SK-N-DZ (cell line): ENCODE data around the gene FXYD2.

Experiments used
- DNase-seq: peaks from one replicate; pipeline ENCODE4 v3.0.0-alpha.2; 2015; ENCODE audit warnings: low spot score

Gene FXYD2

DNA sequence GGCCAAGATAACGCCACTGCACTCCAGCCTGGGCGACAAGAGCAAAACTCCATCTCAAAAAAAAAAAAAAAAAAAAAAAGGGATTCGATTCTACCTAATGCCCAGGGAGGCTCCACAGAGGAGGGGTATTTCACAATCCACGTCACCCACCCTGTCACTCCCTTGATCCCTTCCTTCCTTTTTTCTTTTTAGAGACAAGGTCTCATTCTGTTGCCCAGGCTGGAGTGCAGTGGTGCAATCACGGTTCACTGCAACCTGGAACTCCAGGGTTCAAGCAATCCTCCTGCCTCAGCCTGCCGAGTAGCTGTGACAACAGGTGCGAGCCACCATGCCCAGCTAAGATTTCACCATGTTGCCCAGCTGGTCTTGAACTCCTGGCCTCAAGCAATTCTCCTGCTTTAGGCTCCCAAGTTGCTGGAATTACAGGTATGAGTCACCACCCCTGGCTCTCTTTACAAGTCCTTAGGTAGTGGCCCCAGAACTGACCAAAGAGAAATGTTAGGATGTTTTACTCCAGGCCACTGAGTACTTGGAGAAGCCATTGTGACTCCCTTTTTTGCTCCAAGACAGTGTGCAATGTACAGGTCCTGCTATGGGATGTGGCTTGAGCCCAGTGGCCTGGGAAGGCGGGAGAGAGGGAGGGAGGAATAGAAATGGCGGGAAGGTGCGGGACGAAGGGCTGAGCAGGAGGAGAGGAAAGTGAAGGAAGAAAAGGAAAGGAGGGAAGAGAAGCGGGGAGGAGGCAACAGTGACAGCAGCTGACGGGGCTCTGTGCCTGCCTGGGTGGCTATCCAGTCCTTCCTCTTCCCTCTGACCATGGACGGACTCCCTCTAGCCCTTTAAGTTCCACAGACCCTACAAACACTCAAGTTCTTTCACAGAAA is 11.8 kb upstream of the FXYD2 start:
- DNase-seq, result no peak

GRCh38 chr11:117835576-117835975 is 11.0 kb upstream of the FXYD2 start:
- no peak for DNase-seq

GRCh38 chr11:117834838-117835443 is 10.4 kb upstream of the FXYD2 start:
- no peak for DNase-seq

DNA sequence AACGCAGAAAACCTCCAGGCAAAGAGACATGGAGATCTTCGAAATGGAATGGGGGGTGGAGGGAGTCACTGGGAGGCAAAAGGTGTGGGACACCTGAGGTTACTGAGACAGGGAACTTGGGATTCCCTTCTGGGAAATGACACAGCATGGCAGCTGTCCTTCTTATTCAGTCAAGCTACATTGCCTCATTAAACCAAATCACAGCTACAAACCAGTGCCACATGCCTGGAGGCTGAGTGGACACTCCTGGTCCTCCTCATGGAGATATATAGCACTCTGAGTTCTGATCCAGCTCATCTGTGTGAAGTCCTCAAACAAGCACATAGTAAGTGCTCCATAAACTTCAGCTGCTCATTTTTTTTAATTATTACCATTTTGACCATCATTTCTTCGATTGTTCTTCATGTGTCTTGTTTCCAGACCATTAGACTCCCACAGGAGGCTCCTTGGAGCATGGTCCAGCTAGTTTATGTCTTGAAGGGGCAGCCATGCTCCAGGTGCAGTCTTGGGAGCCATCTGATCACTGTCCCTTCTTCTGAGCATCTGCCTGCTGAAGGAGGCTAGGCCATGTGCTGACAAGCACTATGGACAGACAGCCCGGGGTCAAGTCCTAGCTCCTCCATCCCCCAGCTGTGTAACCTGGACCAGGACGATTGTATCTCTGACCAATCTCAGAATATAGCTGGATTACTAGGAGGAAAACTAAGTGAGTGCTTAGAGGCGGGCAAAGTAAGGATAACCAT is 9.7 kb upstream of the FXYD2 start:
- DNase-seq, result no peak

- DNase-seq, result no peak
Observed at GRCh38 chr11:117833401-117833891, 8.9 kb upstream of the FXYD2 start.

GRCh38 chr11:117832511-117832910 is 8.0 kb upstream of the FXYD2 start:
- no peak for DNase-seq

DNA sequence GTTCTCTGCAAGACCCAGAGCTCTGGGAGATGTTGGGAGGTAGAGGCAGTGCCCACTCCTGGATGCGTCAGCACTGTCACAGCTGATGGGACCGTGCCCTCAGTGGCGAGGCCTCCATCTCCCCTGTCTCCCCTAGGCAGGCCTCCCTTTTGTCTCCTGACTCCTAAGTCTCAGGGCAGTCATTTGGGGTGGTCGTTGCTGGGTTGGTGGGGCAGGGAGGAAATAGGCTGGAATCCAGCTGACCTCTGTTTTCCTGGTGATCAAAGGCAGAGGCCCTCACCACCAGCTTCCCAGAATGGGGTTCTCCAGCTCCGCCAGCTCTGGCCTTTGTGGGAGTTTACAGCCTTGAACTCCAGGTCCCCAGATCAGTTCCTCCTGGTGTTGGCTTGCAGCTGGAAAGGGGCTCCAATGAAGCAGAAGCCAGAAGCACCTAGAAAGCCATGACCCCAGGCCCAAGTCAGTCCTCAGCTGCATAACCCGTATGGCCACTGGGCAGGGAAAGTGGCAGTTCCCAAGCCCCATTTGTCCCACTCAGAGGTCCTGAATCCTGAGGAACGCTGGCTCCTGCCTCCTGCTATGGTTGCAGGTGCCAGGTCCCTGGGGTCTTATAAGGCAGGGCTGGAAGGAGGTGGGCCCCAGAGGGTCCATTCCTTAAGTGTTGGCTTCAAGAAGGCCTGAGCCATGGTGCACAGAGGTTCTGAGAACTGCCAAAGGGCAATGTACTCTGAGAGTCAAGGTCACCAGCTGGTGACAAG is 7.3 kb upstream of the FXYD2 start:
- no peak for DNase-seq

- no peak for DNase-seq
Observed at GRCh38 chr11:117830674-117831351, 6.3 kb upstream of the FXYD2 start.

DNA sequence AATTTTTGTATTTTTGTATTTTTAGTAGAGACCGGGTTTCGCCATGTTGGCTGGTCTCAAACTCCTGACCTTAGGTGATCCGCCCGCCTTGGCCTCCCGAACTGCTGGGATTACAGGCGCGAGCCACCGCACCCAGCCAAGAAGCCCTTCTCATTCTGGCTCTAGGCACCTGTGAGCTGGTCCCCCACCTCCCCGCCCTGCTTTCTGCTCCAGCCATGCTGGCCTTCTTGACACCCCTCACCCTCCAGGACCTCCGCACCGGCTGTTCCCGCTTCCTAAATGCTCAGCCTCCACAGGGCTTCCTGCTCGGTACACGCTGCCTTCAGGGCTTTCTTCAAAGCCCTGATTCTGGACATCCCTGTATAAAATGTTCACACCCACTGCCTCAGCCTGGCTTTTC is 5.5 kb upstream of the FXYD2 start:
- DNase-seq, result no peak

DNA sequence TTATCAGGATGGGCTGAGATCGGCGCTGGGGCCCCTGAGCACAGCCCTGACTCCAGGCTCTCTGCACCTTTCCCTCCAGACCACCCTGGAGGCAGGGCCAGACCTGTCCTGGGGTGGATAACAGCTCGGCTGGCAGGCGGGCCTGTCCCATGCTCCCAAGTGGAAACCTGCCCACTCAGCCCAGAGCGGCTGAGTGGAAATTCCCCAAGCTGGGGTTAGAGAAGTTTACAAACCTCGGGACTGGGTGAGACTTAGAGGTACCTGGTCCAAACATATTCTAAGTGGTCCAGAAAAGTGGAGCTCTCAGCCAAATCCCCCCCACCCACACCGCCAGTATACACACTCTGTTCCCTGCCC is 4.8 kb upstream of the FXYD2 start:
- no peak for DNase-seq

- no peak for DNase-seq
Observed at GRCh38 chr11:117828611-117829368, 4.2 kb upstream of the FXYD2 start.

DNA sequence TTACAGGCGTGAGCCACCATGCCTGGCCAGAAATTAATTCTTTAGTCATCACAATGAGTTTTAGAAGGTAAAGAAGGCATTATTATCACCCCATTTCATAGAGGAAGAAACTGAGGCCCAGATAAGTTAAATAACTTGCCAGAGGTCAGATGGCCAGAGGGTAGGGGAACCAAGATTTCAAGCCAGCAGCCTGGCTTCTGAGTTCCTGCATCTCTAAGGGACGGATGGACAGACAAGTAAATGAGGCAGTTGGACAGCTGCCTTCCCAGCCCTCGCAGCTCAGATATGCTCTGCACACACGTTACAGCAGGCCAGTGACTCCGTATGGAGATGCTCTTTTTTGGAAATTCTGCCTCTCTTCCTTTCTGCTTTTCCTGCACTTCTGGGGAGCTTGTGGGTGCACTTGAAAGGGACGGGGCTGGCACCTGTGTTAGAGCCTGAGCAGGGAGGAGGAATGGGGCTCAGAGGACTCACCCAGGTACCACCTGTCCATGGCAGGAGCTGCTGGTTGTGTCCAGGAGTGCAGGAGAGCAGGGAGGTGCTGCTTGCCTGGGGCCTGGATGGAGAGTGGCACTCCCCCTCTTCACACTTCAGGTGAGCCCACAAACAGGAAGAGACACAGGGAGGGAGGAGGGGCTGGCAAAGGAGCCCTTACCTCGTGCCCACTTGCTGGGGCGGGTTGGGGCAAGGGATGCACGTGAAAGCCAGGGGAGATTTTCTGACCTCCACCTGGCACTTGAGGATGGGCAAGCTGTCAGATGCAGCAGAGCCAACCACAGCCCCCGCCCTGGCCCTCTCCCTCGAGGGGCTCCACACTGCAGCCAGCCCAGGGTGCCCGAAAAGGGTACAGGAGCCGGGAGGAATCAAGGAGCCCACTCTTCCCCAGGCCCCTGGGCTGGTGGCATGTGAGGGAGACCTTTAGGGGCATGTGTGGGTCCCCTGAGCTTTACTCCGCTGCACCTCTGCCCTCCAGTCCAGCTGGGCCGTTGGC is 3.3 kb upstream of the FXYD2 start:
- DNase-seq, result no peak

- DNase-seq, result no peak
Observed at GRCh38 chr11:117826832-117827231, 2.3 kb upstream of the FXYD2 start.

DNA sequence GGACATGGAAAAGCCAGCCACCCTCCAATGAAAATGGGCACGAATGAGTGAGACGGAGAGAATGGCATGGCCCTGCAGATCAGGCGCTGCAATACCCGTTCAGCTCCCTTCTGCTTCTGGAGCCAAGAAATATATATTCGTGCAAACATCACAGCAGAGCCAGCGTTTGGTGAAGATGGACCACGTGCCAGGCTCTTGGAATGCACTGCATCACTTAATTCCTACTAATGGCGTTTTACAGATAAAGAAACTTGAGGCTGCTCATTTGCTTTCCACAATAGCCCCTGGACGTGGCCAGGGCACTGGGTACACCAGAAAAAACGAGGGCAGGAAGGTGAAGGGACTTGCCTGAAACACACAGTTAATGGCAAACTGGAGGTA is 1.6 kb upstream of the FXYD2 start:
- DNase-seq, result no peak

DNA sequence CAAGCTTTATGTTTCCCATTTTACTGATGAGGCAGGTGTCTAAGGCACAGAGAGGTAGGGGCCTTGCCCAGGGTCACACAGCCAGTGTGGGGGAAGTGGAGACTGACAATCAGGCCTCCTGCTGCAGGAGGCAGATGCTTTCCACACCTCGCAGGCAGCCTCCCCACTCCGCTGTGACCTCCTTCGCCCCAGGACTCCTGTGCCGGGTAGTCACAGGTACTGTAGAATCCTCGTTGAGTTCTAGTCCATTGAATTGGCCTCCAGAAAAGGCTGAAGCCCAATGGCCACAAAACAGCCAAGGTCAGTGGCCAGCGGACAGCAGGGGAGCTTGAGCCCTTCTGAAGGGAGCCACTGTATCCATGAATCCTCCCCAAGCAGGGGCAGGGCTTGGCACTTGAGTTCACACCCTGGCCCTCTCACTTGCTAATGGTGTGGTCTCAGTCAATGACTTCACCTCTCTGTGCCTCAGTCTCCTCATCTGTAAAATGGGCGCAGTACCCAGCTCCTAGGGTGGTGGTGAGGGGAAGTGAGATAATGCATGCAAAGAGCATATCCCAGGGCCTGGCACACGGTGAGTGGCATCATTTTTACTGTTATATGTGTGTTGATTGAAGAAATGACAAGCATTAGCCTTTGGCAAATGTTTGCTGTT is 1.1 kb upstream of the FXYD2 start:
- no peak for DNase-seq

DNA sequence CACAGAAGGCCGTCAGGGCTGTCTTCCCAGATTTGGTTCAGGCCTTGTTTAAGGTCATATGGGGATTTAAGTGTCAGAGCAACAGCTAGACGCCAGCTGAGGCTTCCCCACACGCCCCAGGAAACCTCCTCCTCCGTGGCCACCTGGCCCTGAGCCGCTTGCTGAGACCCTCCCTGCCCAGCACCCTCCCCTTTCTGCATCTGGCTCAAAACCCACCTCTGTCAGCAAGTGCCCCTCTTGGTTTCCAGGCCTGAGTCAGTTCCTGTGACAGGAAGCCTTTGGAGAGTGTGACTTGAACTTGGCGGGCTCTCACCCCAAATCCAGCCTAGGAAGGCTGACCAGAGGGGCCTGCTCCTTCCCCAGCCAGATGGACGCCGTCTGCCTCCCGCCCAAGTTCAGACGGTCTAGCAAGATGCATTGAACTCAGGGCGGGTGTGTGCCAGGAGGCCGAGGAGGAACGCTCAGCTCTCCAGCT is 561 bp downstream of the FXYD2 start:
- no peak for DNase-seq

- DNase-seq, result no peak
Observed at GRCh38 chr11:117823294-117823945, 1.1 kb downstream of the FXYD2 start.
